Smooth muscle cell of the brain vasculature (primary cell): ENCODE results near the gene PADI1.

ENCODE experiments used
- DNase-seq: peaks from one replicate; pipeline ENCODE4 v3.0.0-alpha.2; 2012; ENCODE audit warnings: low read depth, low spot score

PADI1 gene

DNA sequence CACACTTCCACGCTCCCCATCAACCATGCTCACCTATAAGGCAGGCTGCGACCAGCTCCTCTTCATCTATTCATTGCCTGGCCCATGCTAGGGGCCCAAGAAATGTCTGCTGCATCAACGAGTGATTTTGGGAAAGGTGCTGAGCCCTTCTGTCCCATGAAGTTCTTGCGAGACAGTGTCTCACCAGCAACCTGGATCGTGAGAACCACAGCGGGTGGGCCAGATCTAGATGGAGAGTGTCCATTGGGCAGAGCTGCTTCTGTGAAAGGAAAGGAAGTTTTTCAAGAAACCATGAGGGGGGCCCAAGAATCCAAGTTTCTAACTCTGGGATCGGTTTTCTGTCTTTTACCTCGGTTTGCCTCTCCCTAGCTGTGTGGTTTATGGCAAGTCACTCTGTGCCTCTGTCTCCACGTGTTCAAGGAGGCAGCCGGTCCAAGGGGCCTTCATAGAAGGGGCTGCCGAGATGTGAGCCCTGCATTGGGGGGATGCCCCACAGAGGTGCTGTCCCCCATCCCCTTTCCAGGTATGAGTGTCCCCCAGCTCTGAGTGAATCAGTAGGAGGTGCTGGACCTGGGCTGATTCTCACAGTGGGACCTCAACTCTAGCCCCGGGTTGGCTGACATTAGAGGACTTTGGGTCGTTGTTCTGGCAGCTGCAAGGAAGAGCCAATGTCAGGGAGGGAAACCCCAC lies 8.3 kb upstream of the PADI1 start:
- DNase-seq = no peak

DNA sequence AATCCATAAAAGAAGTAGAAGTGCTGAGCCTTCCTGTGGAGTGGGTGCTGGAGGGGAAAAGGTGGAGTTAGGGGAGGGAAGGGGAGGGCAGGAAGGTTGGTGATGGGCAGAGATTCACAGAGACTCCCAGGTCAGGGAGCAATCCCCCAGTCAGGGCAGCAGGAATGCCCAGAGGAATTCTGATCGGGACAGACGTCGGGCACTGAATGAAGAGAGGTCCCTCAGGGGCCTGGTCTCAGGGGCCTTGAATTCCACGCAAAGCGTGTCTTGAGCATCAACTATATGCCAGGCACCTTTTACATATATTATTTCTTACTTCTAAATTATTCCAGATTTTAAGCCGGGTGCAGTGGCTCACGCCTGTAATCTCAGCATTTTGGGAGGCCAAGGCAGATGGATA lies 7.2 kb upstream of the PADI1 start:
- DNase-seq = no peak

DNA sequence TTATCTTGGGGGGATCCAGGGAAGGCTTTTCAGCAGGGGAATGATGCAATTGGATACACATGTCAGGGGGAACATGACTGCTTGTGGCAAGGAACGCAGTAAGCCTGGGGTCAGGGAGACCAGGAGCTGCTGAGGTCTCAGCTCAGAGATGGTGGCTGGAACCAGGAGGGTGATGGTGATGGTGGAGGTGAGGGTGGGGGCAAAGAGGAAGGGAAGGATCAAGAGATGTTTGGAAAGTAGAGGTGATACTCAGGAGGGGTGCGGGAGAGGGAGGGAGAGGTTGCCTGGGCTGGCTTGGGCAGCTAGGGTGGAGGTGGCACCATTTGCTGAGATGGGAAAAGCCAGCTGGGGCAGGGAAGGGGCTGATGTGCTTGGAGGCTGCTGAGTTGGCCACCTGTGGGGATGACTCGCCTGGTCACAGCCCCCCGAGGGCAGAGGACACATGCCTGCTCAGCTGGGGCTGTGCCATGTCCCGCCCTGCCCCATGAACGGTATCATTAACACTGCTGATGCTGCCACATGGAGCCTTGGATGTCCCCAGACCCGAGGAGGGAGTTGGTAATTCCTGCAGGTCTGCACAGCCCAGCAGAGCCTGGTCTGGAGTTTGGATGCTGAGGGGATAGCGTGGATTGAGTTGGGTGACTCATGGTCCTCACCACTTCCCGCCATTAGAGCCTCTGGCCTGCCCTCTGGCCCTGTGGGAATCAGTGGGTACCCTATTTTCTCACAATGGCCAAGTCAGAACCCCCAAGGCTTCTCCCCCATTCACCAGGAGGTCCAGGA lies 6.3 kb upstream of the PADI1 start:
- no peak for DNase-seq

DNA sequence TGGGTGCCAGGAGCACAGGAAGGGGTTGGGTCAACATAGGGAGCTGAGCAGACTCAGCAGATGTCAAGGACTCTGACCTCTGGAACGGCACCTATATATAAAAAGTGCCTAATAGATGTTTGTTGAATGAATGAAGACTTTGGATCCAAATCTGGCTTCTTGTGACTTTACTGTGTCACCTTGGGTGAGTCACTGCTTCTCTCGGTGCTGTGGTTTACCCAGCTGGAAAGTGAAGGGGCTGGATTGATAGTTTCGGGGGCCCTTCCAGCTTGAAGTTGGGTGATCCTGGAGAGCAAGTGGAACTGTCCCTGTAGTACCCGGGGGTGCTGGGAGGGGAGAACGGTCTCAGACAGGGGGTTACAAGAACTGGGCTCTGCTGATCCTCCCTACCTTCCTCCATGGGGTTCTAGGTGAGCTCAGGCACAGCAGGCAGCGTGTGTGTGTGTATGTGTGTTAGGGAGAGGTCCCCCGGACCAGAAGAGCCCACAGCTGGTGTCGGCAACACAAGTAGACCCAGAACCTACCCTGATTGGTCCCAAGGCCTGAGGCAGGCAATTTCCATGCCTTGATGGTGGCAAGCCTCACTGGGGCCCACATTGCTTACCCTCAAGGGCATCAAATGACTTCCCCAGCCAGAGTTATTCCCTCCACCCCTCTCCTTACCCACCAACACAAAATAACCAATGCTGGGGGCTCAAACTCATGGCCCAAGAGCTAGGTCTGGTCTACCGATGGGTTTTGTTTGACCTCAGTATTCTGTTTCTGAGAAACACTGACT lies 5.5 kb upstream of the PADI1 start:
- no peak for DNase-seq

DNA sequence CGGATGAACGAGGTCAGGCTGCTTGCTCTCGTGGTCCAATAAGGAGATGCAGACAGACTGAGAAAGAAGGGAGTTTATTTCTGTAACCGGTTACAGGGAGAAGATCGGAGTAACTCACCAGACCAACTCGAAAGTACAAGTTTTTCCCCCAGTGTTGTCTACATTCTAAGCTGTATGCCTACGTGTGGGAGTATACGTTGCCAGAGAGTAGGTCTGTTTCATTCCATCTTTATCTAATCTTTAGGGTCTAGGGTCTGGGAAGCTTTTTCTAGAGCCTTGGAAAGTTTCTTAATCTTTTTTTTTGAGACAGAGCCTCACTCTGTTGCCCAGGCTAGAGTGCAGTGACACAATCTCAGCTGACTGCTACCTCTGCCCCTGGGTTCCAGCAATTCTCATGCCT lies 4.7 kb upstream of the PADI1 start:
- no peak for DNase-seq

DNA sequence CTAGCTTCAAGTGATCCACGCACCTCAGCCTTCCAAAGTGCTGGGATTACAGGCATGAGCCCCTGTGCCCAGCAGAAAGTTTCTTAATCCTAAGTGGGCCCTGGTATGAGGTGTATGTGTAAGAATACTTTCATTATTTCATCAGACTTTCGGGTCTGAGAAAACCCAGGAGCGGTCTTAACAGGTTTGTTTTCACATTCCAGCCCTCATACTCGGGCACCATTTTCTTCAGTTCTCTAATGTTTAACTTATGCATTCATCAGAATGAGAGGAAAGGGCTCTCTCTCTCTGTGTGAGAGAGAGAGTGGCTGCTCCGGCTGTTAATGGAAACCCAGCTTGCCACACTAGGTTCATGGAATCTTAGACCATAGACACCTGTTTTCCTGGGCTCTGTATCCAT lies 4.2 kb upstream of the PADI1 start:
- DNase-seq = no peak

DNA sequence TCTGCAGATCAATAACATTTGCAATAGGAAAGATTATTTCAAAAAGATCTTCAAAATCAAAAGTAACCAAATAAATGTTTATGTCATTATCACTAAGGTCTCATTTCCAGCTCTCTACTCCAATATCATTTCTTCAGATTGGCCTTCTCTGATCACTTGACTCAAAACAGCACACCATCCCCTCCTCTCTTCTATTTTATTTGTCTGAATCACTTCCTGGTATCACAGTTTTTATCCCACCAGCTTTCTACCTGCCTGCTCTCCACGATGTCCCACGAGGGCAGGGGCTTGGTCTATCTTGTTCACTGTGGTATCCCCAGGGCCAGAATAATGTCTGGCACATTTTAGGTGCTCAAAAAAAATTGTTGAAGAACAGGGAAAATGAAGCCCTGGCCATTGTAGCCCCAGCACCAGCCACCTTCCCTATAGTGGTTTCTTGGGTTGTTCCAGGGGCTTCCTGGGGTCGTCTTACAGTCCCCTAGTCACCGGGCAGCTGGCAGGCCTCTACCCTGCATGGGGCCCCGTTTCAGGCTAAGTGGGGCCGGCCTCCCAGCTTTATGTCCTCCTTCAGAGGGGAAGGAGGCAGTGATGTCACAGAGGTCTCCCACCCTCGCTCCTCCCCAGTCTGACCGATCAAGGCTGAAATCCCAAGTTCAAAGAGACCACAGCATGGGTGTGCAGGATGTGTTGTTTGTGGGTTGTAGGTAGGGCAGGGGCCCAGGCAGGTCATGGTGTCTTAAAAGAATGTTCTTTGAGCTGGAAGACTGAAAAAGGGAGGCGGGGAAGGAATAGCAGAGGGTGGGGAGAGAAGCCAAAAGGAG lies 3.5 kb upstream of the PADI1 start:
- no peak for DNase-seq

DNA sequence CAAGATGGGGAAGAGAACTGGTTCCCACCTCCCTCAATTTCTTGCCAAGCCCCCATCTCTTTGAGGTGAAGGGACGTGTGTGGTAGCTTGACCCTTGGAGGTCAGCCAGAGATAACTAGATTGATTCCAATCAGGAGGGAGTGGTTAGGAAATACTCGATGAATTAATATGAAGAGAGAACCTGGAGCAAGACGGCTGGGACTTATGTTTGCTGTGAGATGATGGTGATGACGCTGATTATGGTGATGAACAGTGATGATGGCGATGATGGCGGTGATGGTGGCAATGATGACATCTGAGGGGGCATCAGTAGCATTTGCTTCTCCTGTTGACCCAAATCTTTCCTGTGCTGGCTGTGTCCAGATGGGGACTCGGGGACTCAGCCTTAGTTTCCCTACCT lies 724 bp downstream of the PADI1 start:
- DNase-seq = no peak

DNA sequence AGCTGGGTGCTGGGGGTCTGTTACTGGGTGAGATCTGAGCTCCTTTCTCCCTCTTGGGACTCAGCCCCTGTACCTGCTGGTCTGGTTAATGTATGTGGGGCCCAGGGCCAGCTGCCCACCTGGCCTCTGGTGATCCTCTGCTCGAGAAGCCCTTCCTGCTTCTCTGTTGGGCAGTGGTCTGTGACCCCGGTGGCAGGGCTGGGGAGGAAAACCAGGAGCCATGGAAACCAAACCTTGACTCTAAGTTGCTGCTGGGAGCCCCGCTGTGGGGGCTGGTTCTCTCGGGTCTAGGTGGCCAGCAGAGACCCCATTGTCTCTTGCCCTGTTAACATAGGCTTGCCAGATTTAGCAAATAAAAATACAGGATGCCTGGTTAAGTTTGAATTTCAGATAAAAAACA lies 1.3 kb downstream of the PADI1 start:
- DNase-seq = no peak

DNA sequence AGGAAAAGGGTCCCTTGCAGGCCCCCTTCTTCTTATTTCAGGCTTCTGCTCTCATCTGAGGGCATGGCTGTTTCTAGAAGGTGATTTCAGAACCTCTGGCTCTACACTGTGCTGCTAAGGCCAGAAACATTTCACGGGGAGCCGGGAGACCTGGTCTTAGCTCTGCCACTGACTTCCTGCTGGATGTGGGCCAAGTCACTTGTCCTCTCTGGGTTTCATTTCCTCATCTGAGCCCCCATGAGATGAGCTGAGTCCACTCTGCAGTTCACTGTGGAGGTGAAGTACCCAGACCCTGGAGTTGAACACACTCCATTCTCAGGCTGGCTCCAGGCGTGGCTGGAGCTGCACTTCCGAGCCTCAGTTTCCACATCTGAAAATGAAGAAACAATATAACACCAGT lies 2.1 kb downstream of the PADI1 start:
- no peak for DNase-seq

DNA sequence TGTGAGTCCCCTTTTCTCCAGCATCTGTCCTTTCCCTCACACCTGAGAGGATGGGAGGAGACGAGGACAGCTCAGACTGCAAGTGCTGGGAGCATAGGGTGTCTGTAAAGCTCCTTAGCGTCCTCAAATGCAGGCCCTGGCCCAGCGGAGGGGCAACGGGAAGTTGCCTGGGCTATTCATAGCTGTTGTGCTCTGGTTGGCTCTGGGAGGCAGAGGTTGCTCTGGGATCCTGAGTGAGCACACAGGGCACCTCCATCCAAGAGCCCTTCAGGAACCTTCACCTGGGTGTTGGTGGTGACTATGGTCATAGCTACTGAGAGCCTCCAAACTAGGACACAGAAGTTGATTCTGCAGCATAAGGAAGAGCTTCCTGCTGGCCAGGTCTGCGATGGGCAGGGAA lies 2.6 kb downstream of the PADI1 start:
- DNase-seq = no peak

DNA sequence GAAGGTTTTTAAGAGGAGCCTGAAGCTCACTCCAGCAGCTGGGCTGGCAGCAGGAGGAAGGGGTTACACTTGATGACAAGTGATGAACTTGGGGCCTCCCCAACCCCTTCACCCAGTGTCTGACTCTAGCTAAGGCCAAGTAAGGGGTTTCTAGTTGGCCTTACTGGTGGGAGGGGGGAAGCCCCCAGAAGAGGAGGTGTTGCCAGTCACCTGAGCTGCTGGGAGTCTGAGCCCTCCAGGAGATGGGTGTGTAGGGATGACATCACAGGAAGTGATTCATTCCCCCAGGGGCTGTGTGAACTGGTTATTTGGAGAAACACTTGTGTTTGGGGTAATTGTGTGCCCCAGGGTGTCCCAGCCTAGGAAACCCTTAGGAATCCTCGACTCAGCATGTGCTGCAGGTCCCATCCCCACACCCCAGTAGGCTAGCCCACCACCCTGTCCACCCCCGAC lies 3.1 kb downstream of the PADI1 start:
- no peak for DNase-seq

DNA sequence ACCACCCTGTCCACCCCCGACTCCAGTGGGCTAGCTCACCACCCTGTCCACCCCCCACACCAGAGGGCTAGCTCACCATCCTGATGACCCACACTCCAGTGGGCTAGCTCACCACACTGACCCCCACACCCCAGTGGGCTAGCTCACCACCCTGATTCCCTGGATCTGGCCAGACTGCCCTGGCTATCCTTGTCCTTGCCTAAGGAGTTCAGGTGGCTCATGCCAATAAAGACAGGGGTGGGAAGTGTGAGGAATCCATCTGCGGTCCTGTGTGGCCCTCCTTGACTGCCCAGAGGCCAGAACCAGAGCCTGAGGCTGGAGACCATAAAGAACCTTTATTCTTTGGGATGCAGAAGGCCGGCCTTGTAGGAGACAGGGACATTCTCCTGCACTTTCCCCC lies 3.6 kb downstream of the PADI1 start:
- DNase-seq = no peak

DNA sequence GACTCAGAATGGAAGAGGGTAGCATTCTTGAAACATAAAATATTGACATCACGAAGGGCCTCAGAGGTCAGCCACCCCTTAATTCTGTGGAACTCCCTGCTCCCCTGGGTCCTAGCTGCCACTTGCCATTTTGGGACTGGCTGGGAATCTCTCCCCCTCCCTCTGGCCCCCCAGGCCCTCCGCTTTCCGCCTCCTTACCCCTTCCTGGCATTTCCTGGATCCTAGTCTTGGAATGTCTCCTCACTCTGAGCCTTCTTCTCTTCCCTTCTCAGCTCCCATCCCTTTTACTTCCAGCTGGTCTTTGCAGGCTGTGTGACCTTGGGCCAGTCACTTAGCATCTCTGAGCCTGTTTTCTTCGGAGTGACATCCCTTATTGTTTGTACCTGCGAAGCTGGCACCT lies 4.5 kb downstream of the PADI1 start:
- no peak for DNase-seq

DNA sequence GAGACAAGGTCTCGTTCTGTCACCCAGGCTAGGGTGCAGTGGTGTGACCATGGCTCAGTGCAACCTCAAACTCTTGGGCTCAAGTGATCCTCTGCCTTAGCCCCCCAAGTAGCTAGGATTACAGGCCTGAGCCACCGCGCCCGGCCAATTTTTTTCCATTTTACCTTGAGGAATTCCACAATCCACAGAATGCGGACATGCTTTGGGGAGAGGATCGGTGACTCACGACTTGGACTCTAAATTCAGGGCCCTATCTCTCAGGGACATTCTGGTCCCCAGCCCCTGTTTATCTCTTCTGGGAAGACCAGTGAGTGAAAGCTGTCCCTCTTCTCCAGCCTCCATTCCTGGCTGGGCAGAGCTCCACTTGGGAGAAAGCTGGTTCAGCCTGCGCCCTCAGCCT lies 5.2 kb downstream of the PADI1 start:
- DNase-seq = no peak

DNA sequence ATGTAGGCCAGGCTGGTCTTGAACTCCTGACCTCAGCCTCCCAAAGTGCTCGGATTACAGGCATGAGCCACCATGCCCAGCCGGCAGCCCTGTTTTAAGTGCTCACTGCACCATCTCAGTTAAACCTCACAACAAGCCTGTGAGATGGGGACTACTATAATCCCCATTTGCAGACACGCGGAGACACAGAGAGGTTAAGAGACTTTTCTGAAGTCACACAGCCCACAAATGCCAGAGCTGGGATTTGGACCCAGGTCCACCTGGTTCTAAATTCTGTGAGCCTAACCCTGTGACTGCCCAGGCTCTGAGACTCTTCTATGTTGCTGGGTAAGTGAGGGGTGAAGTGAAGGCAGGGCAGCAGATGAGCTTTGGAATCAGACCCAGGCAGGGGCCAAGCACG lies 6.4 kb downstream of the PADI1 start:
- no peak for DNase-seq

DNA sequence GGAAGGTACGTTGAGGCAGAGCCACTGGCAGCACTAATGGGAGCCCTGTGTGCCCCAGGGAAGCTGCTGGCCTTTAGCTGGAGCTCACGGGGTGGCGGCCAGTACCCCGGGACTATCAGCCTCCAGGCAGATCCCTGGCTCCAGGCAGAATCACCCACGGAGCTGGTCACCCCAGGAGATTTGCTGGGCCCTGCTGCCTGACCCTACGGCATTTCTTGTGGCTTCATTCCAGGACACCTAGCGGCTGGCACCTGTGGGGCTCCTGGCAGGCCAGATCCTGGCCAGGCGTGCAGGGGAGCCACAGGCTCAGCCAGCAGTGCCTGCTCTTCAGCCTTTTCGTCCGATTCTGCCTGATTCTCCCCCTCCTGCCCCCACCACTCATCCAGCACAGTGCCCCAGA lies 7.1 kb downstream of the PADI1 start:
- no peak for DNase-seq

DNA sequence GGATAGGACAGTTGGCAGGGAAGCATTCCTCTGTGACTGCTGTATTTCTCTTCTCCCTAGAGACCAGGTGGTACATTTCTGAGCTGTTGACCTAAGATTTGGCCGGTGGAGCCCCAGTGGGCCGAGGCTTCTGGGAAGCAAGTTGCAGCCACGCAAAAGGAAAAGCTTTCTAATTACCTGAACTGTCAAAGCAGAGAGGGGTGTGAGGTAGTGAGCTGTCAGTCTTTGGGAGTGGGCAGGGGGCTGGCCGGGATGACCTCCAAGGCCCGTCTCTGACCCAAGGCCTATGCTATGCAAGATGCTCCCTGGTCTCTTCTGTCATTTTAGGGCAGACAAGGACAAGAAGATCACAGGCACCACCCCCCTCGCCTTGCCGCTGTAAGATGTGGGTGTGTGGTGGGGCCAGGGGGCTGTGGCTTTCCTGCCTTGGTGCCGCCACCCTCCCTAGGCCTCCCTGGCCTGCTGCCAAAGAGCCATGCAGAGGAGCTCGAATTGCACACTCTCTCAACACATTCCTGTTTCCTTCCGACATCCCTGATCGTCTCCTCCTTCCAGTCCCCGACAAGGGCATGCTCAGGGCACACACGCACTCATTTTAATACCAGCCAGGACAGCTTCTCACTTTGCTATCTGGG lies 7.7 kb downstream of the PADI1 start:
- no peak for DNase-seq

DNA sequence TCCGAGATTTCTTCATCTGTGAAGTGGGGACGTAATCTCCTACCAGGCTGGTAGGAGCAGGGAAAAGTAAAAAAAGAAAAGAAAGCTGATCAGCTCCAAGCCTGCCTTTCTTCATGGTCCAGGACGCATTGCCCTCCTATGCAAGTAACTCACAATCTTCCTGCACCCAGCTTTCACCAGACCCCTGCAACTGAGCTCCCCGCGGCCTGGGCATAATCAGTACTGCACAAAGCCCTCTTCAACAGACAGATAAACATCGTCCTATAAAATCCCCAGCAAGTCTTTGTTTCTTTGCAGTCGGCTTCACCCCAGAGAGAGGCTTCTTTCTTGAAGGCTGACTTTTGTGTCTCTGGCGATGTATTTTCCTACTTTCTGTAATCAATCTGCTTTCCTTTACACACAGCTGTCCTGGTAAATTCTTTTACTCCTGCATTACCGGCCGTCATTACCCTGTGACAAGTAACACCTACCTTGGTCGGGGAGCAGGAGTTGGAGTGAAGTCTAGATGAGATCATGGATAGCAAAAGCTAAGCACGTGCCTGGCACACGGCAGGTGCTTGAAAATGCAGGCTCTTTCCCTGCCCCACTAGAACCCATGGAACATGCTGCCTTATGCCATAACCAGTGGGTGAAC lies 8.3 kb downstream of the PADI1 start:
- no peak for DNase-seq

DNA sequence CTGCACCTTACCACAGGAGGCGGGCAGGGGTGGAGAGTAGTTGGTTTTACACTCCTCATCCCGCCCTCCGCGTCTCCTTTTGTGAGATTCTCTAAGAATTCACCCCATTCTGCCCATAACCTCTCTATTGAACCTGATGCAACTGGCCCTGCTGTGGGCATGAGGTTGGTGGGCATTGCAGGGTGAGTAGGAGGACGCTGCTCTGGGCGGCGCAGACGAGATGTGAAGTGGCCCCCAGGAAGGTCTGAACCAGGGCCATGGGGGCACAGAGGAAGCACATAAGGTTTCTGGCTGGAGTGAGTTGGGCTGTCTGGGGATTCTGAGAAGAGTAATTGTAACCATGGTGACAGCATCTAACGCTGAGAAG lies 8.8 kb downstream of the PADI1 start:
- no peak for DNase-seq
